ENCODE measurements around the gene TMEM218.

DNA sequence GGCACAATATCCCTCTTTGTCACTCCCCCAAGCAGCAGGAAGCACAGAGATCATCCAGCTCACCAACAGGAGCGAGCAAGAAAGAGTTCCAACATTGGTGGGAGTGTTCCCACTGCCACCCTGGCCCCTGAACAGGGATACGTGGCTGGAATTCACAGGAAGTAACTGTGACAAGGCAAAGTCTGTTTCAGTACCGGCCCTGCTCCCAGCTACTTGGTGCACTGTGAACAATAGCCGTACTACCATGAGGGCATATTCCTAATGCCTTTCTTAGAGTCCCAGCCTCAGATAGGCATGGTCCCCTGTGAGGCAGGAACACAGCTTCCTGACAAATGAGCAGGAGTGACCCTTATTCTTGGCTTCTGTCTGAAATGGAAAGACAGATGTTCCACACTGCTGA lies 50.1 kb downstream of the TMEM218 start:
- TF ChIP-seq, protein P1, sequence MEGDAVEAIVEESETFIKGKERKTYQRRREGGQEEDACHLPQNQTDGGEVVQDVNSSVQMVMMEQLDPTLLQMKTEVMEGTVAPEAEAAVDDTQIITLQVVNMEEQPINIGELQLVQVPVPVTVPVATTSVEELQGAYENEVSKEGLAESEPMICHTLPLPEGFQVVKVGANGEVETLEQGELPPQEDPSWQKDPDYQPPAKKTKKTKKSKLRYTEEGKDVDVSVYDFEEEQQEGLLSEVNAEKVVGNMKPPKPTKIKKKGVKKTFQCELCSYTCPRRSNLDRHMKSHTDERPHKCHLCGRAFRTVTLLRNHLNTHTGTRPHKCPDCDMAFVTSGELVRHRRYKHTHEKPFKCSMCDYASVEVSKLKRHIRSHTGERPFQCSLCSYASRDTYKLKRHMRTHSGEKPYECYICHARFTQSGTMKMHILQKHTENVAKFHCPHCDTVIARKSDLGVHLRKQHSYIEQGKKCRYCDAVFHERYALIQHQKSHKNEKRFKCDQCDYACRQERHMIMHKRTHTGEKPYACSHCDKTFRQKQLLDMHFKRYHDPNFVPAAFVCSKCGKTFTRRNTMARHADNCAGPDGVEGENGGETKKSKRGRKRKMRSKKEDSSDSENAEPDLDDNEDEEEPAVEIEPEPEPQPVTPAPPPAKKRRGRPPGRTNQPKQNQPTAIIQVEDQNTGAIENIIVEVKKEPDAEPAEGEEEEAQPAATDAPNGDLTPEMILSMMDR (IDR thresholded peaks at IDR 0.05), result no peak
- TF ChIP-seq POLR2A (IDR thresholded peaks at IDR 0.05) (no peak), EP300 (IDR thresholded peaks at IDR 0.05) (no peak)
